GM21447 (cell line): Measurements from ENCODE around the gene PTGIR.
A peak's percentile ranks its signal among the peaks of the same experiment; 100 is the strongest.

Source experiments
- ATAC-seq: cut with Tn5 transposase; IDR thresholded peaks from one replicate; pipeline ENCODE4 v1.9.1; 2021; ENCODE audit not compliant: unreplicated experiment

PTGIR gene

GRCh38 chr19:46624958-46625661 is at the start of gene PTGIR:
Gene PTGIR, minus strand, starts transcription at chr19:46625089. Its CDS starts 864 bp downstream, at chr19:46624225.
- ATAC-seq = no peak

DNA sequence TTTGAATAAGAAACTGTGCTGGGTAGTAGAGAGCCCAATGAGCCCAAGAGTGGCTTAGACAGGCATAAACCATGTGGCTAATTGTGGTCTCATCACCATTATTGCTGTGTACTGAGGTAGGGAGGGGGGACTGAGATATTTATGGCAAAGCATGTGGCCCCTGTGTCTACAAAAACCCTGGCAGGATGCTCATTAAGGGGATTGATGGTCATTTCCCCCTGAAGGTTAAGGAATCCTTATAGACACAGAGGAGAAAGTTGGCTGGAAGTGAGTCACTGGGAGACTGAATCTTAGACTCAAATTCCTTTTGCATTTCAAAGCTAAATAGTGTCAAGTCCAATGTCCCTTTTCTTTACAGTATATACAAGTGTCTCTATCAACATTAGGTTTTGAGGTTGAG is 45.9 kb upstream of the PTGIR start:
- ATAC-seq = no peak

DNA sequence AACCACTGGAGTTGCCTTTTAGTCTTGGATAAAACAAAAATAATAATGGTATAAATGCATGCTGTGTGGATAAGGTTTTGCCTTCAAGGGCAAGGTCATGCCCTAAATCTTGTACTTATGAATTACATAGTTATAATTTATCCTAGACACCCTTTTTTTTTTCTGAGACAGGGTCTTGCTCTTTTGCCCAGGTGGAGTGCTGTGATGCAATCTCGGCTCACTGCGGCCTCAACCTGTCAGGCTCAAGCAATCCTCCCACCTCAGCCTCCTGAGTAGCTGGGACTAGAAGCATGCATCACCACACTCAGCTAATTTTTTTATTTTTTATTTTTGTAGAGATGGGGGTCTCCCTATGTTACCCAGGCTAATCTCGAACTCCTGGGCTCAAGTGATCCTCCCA is 43.8 kb upstream of the PTGIR start:
- ATAC-seq = no peak

- no peak for ATAC-seq
Measured at GRCh38 chr19:46665072-46665471, 40.2 kb upstream of the PTGIR start.

DNA sequence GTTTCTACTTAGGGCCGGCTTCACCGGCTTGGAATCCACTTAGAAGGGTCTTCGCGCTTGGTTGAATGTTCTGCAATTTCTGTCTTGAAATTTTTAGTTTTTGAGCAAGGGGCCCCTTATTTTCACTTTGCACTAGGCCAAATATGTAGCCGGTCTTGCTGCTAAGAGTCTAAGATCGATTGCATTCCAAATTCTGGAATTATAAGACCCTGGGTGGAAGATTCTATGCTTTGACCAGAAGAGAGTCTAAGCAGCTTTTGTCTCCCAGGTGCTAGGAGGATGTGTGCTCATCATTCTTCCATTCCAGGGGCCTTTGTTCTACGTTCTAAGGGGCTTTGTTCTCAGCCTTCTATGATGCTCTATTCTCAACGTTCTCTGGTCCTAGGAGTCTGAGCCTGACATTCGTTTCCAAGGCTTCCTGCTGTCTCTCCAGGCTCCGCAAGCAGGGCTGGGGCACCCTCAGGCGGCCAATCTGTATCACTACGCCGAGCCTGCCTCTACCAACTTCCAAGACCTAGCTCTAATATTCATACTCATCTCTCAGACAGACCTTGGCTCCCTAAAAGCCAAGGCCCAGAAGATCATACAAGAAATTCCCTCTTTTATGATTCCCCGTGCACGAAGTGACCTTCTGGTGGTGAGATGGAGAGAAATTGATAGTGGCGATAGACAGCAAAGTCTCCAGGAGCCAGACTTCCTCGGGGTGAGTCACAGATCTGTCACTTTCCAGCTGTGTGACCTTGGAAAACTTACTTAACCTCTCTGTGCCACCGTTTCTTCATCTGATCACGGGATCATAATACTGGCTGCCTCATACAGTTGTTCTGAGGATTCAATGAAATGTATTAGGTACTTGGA is 37.1 kb upstream of the PTGIR start:
- ATAC-seq = no peak

DNA sequence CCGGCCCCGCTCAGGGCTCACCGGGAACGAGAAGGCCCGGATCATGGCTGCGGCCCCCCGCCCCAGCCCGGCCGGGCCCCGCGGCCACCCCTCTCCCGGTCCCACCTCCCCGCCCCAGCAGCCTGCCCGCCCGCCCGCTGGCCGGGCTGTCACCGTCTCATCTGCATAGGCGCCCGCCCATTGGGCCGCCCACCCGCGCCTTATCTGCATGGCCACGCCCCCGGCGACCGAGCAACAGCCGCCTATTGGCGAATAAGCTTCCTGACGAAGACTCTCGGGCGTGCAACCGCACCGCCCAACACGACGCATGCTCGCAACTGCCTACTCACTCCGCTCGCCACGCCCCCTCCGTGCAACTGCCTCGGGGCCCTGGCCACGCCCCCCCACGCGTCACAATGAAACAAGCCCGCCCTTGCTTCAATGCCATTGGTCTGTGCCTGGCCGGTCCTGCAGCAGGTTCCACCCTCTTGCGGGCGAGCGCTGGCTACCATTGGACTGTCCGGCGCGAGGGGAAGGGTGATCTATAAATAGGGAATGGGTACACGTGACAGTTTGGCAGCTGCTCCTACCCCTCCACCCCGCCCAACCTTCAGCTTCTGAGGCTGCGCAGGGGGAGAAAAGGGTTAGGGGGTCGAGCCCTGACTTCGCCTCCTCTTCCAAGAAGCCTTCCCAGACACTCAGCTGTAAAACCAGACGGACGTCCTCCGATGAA is 36.3 kb upstream of the PTGIR start, which contains the start of gene DACT3:
DACT3 (minus strand) TSS at position 163 of the 712 bp plus-strand sequence; CDS start at position 45, 118 bp downstream.
- peak; percentile 84 for ATAC-seq

DNA sequence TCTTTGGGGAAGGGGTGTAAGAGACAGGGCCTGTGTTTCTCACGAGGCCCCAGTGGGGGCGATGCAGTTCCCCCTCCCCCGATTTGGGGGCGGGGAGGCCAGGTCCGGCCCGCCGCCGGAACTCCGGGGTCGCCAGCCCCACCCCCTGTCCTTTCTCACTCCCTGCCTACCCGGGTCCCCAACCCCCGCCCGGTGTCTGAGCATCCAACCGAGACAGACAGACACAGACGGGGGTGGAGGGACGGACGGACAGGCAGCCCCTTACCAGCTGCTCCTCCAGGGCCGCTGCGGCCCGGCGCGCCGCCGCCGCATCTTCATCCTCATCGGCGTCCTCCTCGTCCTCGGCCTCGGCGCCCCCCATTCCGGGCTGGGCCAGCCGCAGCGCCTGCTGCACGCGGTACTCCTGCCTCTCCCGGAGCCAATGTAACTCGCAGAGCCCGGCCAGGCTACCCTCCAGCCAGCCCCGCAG is 35.7 kb upstream of the PTGIR start:
- peak; percentile 14 for ATAC-seq

GRCh38 chr19:46660008-46660517 is 35.2 kb upstream of the PTGIR start:
- no peak for ATAC-seq

DNA sequence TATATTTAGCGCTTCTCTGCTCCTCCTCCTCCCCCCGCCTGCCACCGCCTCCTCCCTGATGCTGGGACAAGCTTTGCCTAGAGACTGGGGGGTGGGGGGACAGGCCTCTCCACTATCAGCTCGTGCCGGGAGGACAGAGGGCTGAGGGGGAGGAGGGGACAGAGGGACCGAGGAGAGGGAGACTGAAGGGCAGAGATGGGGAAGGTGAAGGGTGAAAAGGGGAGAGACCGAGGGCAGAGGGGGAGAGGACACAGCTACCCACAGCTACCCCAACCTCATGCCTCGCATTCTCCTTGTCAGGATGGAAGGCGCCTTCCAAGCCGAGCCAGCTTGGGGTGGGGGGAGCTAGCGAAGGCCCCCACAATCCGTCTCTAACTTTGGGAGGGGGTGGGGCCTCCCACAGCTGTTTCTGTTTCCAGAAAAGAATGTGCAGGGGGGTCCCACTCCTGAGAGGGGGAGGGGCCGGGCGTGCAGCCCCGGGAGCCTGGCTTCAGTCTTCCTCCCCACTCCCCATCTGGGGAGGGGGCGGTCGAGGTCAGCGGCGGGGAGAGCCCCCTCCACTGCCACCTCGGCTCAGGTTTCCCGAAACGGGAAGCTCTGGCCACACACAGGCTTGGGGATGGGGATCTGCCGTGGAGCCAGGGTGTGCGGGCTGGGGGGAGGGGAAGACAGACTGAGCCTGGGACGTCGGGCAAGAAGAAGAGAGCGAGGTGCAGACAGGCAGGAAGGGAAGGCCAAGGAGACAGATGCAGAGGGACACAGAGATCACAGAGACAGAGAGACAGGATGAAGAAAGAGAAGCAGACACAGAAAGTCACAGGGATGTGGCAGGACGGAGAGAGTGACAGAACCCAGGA is 34.5 kb upstream of the PTGIR start:
- no peak for ATAC-seq

DNA sequence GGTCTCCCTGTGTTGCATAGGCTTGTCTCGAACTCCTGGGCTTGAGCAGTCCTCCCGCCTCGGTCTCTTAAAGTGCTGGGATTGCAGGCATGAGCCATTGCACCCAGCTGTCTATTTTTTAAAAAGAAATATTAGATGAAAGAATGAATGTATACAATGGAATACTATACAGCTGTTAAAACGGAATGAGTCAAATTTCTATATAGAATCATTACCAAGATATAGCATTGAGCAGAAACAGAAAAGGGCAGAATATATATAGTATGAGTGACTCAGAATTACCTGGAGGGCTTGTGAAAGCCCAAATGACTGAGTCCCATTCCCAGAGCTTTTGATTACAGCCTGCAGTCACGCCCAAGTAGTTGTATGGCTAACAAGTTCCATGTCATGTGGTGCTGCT is 31.7 kb upstream of the PTGIR start:
- no peak for ATAC-seq

DNA sequence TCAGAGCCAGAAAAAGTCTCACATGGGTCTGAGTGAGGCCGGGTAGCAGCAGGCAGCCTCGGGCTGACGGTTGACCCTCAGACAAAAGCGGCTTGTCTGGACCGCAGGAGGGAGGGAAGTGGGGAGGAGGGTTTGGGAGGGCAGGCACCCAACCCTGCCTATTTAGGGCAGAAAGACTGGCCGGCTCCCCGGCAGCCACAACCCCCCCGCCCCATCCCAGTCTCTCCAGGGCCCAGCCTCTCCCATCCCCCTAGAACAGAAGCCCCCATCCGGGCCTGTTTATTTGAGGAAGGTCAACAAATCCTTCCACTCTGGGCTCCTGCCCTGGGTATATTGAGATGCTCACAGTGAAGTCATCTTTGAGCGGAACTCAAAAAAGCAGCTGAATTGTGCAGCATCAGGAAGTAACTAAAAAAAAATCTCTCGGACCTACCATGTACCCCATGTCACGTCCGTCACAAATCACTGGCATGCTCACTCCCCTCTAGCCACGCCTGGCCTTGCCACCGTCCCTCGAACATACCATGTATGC is 29.8 kb upstream of the PTGIR start:
- ATAC-seq = no peak

GRCh38 chr19:46650445-46650844 is 25.6 kb upstream of the PTGIR start:
- ATAC-seq = no peak

DNA sequence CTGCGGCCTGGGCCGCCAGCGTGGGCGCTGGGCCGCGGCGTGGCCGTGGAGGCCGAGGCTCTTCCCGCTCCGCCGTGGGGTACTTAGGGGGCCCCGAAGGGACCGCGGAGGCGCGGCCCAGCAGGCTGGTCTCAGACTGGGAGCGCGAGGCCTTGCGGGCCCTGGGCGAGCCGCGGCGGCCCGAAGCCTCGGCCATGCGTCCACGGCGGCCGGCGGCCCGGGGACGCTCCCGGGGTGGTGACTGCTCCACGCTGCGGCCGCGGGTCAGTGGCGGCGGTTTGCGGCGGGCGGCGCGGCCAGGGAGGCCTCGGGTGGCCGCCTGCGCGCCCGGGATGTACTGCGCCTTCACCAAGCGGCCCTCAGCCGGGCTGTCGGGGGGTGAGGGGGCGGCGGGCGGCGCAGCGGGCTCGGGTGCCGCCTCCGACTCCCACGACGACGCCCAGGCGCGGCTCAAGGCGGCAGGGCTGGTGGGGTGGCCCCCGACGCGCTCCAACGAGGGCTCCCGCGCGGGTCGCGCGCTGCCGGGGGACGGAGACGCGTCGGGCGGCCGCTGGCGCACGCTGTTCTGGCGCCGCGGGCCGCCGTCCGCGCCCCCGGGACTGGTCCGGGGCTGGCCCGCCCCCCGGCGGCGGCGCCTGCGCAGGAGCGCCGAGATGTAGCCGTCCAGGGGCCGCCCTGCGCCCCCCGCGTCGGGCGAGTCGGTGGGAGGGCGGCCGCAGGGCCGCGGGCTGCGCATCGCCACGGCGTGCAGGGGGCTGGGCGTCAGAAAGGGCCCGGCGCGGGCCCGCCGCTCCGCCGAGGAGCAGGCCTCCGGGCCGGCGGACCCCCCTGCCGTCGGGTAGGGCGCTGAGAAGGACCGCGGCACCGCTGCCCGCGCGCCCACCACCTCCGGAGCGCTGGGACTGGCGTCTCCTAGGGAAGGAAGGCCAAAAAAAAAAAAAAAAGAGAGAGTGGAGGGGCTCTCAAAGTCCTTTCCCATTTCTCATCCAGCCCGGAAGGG is 24.4 kb upstream of the PTGIR start:
- ATAC-seq = no peak

DNA sequence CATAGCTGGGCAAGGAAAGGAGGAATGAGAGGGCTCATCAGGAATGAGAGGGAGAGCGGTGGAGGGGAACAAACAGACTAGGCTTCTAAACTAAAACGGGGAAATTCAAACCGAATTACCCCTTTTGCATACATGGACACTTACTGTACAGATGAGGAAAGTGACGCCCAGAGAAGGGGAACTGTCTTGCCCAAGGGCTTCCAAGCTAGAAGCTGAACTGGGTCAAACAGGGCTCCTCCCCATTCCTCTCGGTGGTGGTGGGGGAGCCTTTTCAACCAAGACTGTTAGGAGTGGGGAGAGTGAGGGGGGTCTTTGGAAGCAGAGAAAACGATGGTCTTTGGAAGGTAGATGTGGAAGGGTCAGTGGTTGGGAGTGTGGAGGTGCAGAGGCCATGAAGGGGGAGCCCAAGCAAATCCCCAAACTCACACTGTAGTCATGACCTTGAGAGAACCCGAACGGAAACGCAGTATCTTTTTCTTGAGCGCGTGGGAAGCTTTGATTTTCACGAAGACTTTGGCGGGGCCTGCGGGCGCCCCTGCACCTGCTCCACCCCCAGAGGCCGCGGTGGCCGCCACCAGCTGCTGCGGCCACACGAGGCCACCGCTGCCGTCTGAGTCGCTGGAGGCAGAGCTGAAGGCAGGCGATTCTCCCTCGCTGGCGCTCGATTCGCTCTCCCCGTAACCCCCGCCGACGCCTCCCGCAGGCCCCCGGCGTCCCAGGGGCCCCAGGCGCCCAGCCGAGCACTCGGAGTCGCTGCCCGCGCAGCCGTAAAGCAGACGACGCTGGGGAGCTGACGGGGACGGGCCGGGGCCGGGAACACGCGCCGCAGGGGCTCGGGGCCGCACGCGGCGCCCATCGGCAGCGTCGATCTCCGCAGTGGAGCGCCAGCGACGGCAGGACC is 23.4 kb upstream of the PTGIR start:
- ATAC-seq = no peak

DNA sequence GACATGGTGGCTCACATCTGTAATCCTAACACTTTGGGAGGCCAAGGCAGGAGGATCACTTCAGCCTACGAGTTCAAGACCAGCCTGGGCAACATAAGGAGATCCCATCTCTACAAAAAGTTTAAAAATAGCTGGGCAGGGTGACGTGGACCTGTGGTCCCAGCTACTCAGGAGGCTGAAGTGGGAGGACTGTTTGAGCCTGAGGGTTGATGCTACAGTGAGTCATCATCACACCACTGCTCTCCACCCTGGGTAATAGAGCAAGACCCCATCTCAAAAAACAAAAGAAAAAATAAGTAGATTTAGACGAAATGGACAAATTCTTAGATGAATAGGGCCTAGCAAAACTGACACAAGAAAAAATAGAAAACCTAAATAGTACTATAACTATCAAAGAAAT is 21.5 kb upstream of the PTGIR start:
- no peak for ATAC-seq

DNA sequence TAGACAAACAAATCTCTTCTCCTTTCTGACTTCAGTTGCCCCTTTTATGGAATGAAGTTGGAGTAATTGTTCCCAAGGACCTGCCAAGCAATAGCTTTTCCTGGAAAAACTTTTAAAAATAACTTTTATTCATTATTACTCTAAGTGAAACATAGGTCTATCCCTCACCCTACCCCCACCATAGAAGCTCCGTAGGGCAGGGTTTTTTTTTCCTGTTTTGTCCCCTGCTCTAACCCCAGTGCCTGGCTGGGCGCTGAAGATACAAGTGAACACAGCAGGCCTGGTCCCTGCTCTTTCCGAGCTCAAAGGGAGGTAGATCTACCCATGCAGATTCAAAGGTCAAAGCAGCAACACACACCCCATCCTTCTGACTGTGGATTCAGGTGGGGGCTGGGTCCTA is 19.8 kb upstream of the PTGIR start:
- ATAC-seq = no peak

DNA sequence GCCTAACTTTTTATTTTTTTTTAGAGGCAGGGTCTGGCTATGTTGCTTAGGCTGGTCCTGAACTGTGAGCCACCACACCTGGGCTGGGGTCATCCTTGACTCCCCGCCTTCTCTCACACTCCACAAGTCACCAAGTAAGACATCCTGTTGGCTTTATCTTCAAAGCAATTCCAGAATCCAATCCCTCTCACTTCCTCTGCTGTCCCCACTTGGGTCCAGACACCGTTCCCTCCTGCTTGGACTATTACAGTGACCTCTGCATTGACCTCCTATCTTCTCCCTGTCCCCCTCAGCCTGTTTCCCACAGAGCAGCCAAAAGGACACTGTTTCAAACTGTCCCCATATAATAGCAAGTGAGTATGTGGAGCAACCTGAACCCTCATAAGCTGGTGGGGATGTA is 15.8 kb upstream of the PTGIR start:
- ATAC-seq = no peak
